GM20431 (cell line): ENCODE measurements around the gene KCNJ8.
"Not testable (repeated sequence)": the region's sequence is repeated elsewhere in the genome, so short reads cannot be mapped to it uniquely, and the experiment has no call there.

Source experiments
- in situ Hi-C: fragments of 300-500 bp; cut with MseI, MboI; formaldehyde crosslinking; loops from one replicate; pipeline ENCODE4 v1.15.0; 2020; ENCODE audit warnings: low sequenced_read_pairs; ENCODE audit not compliant: unreplicated experiment

KCNJ8 gene

GRCh38 chr12:21774358-21775132 is at the start of gene KCNJ8:
Gene KCNJ8, minus strand, starts transcription at chr12:21774706. Its CDS starts 1,090 bp downstream, at chr12:21773616.
- in situ Hi-C loops = no loop called here

- in situ Hi-C loops = no loop called here
Measured at GRCh38 chr12:21823581-21823980, 49.1 kb upstream of the KCNJ8 start.

DNA sequence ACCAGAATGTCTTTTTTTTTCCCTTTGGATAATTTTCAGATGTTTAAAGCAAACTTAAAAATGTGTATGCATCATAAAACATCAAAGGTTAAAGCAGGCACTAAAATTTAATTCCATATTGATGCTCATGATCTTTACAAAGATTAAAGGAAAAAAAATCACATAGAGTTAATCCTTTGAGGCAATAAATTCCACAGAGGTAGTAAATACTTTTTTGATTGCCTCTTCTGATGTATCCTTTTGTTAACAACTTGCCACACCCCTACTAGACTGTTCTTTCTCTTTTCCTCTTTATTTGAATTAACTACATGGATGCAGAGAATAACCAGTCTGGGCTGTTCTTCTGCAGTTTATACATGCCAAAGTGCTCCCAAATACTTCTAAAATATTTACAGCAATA is 45.2 kb upstream of the KCNJ8 start:
- in situ Hi-C loops = no loop called here

DNA sequence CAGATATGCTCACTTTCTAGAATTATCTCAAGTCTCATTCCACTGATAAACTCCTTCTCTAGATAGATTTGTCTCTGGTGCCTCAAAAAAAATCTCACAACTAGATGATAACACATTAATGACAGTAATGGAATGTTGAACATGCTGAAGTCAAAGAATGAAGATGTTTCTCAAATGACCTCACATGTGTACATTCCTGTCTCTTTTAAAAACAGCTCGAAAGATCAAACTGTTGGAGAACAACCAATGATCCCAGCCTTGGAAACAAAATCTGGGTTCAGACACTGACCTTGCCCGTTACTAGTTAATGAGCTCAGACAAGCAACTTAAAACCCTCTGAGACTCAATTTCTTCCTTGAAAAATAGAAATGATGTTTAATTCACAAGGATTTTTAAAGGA is 44.7 kb upstream of the KCNJ8 start:
- in situ Hi-C loops = no loop called here

DNA sequence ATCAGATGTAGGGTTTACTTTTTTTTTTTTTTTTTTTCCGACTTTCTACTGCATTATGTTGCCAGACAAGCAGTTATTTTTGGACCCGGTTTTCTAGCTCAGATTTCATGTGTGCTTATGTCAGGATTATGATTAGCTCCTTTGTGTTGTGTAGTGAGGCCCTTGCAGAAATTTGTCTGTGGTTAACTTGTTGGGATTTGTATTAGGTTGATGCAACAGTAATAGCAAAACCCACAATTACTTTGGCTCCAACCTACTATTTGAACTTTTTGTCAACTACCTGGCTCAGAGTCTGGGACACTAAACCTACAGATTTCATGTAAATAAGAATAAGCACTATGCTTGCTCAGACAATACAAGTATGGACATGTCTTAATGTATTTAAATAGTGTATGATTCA is 44.1 kb upstream of the KCNJ8 start:
- in situ Hi-C loops = no loop called here

DNA sequence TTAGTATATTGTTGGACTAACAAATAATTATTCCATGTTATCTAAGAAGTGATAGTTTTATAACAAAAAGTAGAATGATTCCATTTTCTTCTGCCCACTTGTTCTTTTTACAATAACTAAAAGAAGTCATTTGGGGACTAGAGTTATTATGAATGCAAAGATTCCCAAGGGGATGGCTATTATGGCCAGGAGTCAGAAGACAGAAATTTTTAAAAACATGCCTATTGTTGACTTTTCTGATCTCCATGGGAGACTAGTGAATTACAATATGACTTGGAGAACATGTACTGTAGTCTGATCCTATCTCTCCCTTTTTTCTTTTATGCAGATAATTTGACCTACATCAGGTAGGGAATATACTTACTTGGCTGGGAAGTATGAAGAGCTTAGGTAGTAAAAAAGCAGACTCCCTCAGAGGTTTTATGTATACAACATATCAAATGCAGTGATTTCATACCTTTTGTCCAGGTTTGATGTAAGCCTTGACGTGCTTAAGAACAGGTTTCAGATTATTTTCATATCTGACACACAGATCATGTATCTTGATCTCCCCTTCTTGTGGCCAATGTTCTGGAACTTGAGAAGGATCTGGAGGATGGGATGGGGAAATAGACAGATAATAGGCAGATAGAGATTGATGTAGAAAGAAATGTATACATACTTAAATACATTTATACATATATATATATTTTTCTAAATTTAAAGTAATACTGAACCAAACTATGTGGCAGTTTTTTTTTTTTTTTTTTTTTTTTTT is 41.0 kb upstream of the KCNJ8 start:
- in situ Hi-C loops = no loop called here

- in situ Hi-C loops = no loop called here
Measured at GRCh38 chr12:21814814-21815213, 40.3 kb upstream of the KCNJ8 start.

DNA sequence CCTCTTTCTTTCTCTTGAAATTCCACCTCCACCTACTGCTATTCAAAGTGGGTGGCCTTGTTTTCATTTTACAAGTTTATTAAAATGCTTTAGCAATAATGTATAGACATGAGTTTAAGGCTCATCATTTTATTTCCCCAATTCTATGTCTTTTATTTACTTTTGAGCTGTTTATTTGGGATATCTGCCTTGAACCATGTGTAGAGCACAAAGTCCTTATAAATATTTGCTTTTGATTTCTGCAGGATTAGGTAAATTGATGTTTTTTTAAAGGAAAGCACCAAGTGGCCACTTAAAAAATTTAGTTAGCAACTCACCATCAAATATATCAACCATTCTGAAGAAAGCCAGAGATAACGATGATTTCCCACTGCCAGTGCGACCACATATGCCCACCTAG is 39.8 kb upstream of the KCNJ8 start:
- in situ Hi-C loops = no loop called here

- in situ Hi-C loops = no loop called here
Measured at GRCh38 chr12:21813751-21814150, 39.2 kb upstream of the KCNJ8 start.

DNA sequence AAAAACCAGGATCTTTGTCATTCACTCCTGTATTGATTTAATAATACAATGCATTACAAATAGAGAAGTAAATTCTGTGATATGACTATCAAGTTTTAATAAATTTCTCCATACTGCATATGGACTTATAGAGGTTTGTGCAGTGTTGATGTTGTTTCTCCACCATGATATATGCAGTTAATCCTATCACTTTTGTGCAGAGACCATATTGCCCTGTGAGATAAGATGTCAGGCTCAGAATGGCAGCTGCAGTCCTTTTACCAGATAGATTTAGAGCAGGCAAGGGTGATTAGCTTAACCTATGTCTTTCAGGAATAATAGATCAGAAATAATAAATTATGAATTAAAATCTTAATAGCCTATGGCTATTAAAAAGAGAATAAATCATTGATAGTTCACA is 38.6 kb upstream of the KCNJ8 start:
- in situ Hi-C loops = no loop called here

GRCh38 chr12:21812340-21812739 is 37.8 kb upstream of the KCNJ8 start:
- in situ Hi-C loops = not testable (repeated sequence)

DNA sequence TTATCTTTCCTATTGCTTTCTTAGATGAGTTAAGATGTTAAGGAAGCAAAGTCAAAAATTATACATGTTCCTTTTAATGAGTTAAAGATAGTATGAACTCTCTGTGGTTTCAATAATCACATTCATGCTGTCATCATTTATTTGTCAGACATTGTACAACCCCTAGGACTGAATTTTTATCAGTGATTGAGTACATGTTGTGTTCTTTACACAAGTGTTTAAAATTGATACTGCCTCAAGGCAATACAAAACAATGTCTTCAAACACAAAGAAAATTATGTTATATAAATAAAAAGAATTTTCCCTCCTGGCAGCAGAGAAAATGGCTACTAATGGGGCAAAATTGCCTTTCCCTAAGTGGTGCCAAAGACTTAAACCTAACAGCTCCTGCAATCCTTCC is 34.6 kb upstream of the KCNJ8 start:
- in situ Hi-C loops = no loop called here

DNA sequence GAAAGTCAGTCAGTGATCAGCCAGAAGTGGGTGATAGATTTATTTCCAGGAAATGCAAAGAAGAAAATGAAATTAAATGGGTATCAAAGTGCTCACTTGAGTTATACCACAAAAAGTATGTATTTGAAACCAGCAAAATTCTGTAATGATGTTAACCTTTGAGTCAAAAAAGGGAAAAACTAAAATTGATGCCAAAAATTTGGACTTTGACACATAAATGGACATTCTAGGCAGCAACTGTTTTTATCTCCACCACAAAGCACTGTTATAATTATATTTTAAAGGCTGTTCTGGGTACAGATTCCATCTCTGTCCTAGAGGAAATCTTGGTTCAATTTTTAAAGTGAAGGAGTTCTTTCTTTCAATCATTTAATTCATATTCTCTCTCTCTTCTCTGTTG is 31.7 kb upstream of the KCNJ8 start:
- in situ Hi-C loops = no loop called here

GRCh38 chr12:21801522-21802288 is 27.2 kb upstream of the KCNJ8 start:
- in situ Hi-C loops = no loop called here

GRCh38 chr12:21800011-21800410 is 25.5 kb upstream of the KCNJ8 start:
- in situ Hi-C loops = no loop called here

DNA sequence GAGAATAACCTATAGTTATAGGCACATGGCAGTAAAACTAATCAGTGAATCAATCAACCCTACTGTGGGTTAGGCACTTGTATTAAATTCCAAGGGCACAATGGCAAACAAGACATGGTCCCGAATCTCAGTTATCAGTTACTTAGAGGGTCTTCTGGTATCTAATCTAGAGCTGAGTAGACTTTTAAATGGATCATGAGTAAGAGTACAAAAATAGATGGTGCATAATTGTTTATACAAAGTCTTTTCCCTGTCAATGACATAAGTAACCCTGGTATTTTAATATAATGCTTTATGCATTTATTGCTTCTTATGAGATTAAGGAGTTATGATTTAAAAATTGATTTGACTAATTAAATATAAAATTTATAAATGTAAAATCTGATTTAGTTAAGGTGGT is 23.0 kb upstream of the KCNJ8 start:
- in situ Hi-C loops = no loop called here

GRCh38 chr12:21795648-21796328 is 21.3 kb upstream of the KCNJ8 start:
- in situ Hi-C loops = no loop called here

- in situ Hi-C loops = not testable (repeated sequence)
Measured at GRCh38 chr12:21794807-21795595, 20.5 kb upstream of the KCNJ8 start.

DNA sequence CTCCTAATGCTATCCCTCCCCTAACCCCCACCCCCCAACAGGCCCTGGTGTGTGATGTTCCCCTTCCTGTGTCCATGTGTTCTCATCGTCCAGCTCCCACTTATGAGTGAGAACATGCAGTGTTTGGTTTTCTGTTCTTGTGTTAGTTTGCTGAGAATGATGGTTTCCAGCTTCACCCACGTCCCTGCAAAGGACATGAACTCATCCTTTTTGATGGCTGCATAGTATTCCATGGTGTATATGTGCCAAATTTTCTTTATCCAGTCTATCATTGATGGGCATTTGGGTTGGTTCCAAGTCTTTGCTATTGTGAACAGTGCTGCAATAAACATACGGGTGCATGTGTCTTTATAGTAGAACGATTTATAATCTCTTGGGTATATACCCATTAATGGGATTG is 15.2 kb upstream of the KCNJ8 start:
- in situ Hi-C loops = not testable (repeated sequence)
